Sigmoid colon (tissue), 7 donors: ENCODE data around the gene SAT1. TPM values are rescaled to one million over a fixed set of nuclear protein-coding genes. Genes with fewer than 3 reads are reported as not detected.

ENCODE experiments used
- DNase-seq: peaks from one replicate; pipeline ENCODE4 v3.0.0-alpha.2; 2019
- H3K27ac ChIP-seq, 4 donors: fragments of 200-600 bp; sonication (generic); one replicate each; pipeline ENCODE4 v1.5.1; 2016 to 2019; ENCODE audit warnings: mild to moderate bottlenecking in 1 of 4
- H3K27me3 ChIP-seq, 3 donors: fragments of 200-600 bp; sonication (generic); one replicate each; pipeline ENCODE4 v1.5.1; 2019; ENCODE audit warnings: mild to moderate bottlenecking in 1 of 3
- H3K36me3 ChIP-seq, 4 donors: fragments of 200-600 bp; sonication (generic); one replicate each; pipeline ENCODE4 v1.5.1; 2016 to 2019
- H3K4me1 ChIP-seq, 4 donors: fragments of 200-600 bp; sonication (generic); one replicate each; pipeline ENCODE4 v1.5.1; 2017 to 2019
- H3K4me3 ChIP-seq, 4 donors: fragments of 200-600 bp; sonication (generic); one replicate each; pipeline ENCODE4 v1.5.1; 2017 to 2019; ENCODE audit warnings: mild to moderate bottlenecking in 2 of 4, moderate library complexity in 1 of 4
- H3K9me3 ChIP-seq, 4 donors: fragments of 200-600 bp in 3 of 4; sonication (generic) in 3 of 4; one replicate each; pipeline versions ENCODE4 v1.5.1 to v1.6.1; 2013 to 2019
- EP300 ChIP-seq, 4 donors: sonication (generic); formaldehyde crosslinking; IDR thresholded peaks; one replicate each; pipeline ENCODE4 v1.6.1; 2017; ENCODE audit warnings: antibody characterized with exemption in 4 of 4
- POLR2A ChIP-seq, 2 donors: fragments of 450-650 bp; IDR thresholded peaks; one replicate each; pipeline ENCODE4 v1.6.1; 2016; ENCODE audit warnings: antibody characterized with exemption in 2 of 2, mild to moderate bottlenecking in 2 of 2, moderate library complexity in 2 of 2
- POLR2AphosphoS5 ChIP-seq, 4 donors: sonication (generic); formaldehyde crosslinking; IDR thresholded peaks; one replicate each; pipeline ENCODE4 v1.6.1; 2017; ENCODE audit warnings: antibody characterized with exemption in 4 of 4
- WGBS, 2 donors: extraction: QIAGEN DNeasy Blood & Tissue Kit; methylation state at CpG; one replicate each; pipeline ENCODE4 v1.1.7; 2013; 5-methylcytosine and 5-hydroxymethylcytosine counted together
- intact Hi-C: fragments of 100-400 bp; cut with DNase I; formaldehyde crosslinking; loops from one replicate; pipeline ENCODE4 v1.15.1; 2023
- polyA plus RNA-seq, 3 donors: library from polyadenylated mRNA; stranded (reverse); fragments of 200-250 nt; gene quantifications; one replicate each; pipeline ENCODE4 v1.2.3, GENCODE V29; 2013
- total RNA-seq, 4 donors: library from RNA; depleted of rRNA; stranded (reverse); fragments of >200 nt; gene quantifications; one replicate each; pipeline ENCODE4 v1.1.0, GENCODE V29; 2016
- TF ChIP-seq, protein P1 (sequence below), 4 experiments: fragments of 450-650 bp in 3 of 4; fragments of 200-600 bp in 1 of 4; IDR thresholded peaks; one replicate each; pipeline ENCODE4 v1.5.1; 2016 to 2019; ENCODE audit warnings: antibody characterized with exemption in 4 of 4, mild to moderate bottlenecking in 3 of 4, moderate library complexity in 2 of 4
- donor health status: healthy with polysubstance abuse.
- donor health status: Bipolar disorder and iron deficiency.
- donor health status: healthy.

SAT1 gene
- total and polyA plus RNA-seq, 7 donors, result 321 to 1,356 (median 371) TPM

- Histone ChIP-seq H3K27ac (no peak overlapping the region), H3K4me1 (no peaks in the 10 kb centered on the region), H3K4me3 (no peak overlapping the region), H3K36me3 (no peaks in the 10 kb centered on the region), H3K27me3 (no peaks in the 10 kb centered on the region), H3K9me3 (no peaks in the 10 kb centered on the region)
- no peak for TF ChIP-seq POLR2A (IDR thresholded peaks at IDR 0.05)
- TF ChIP-seq, protein P1, sequence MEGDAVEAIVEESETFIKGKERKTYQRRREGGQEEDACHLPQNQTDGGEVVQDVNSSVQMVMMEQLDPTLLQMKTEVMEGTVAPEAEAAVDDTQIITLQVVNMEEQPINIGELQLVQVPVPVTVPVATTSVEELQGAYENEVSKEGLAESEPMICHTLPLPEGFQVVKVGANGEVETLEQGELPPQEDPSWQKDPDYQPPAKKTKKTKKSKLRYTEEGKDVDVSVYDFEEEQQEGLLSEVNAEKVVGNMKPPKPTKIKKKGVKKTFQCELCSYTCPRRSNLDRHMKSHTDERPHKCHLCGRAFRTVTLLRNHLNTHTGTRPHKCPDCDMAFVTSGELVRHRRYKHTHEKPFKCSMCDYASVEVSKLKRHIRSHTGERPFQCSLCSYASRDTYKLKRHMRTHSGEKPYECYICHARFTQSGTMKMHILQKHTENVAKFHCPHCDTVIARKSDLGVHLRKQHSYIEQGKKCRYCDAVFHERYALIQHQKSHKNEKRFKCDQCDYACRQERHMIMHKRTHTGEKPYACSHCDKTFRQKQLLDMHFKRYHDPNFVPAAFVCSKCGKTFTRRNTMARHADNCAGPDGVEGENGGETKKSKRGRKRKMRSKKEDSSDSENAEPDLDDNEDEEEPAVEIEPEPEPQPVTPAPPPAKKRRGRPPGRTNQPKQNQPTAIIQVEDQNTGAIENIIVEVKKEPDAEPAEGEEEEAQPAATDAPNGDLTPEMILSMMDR (IDR thresholded peaks at IDR 0.05), result no peak
- TF ChIP-seq EP300 (IDR thresholded peaks at IDR 0.05), result no peak
- no peak for TF ChIP-seq POLR2AphosphoS5 (IDR thresholded peaks at IDR 0.05)
- no peak for DNase-seq
- WGBS, 2 donors, result 29 to 72% methylated on average over 6 of the region's 6 CpGs
- intact Hi-C loops, result no loop called here
These were observed 16.6 kb downstream of the SAT1 start for GRCh38 chrX:23799469-23800065.

DNA sequence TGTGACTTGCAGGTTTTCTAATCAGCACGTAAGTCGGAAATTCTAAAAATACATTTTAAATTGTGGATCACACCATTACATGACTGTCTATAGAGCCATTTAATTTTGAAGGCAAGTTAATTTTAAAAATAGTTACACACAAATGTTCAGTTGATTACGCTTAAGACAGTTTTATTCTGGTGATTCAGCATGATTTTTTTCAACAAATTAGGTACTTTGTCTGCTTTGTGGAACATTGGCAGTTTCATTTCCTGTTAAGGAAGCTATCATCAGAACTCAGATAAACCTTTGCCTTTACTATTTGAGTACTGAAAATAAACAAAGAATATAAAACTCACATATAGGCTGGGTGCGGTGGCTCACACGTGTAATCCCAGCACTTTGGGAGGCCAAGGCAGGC is 19.5 kb downstream of the SAT1 start:
- DNase-seq, result no peak
- WGBS, 2 donors, result 26 to 51% methylated on average over 5 of the region's 5 CpGs
- Histone ChIP-seq H3K4me3 (no peak overlapping the region), H3K36me3 (no peaks in the 10 kb centered on the region), H3K27me3 (no peaks in the 10 kb centered on the region), H3K4me1 (no peaks in the 10 kb centered on the region), H3K9me3 (no peaks in the 10 kb centered on the region), H3K27ac (peak overlapping the region in 1 of 4 donors; percentile 11)
- intact Hi-C loops, result no loop called here
- TF ChIP-seq POLR2A (IDR thresholded peaks at IDR 0.05) (no peak), POLR2AphosphoS5 (IDR thresholded peaks at IDR 0.05) (no peak), EP300 (IDR thresholded peaks at IDR 0.05) (no peak)
- TF ChIP-seq, protein P1 (IDR thresholded peaks at IDR 0.05), result no peak

DNA sequence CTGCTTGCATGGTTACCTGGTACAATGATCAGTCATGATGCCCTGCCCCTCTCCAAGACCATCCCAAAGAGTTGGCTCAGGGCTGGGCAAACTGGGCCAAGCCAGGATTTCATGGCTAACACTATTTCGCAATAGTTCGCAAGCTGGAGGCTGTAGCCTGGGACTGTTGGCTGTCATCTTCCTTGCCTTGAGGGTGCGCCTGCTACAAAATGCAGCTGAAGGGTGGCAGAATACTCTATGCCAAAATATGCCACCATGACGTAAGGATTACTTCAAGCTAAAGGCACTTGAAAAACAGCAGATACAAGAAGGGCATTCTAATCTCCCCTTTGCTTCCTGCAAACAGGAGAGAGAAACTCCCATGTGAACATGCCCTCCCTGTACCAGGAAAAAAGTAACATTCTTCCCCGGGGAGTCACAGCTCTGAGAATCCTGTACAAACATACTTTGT is 21.0 kb downstream of the SAT1 start:
- TF ChIP-seq EP300 (IDR thresholded peaks at IDR 0.05) (no peak), POLR2A (IDR thresholded peaks at IDR 0.05) (no peak), POLR2AphosphoS5 (IDR thresholded peaks at IDR 0.05) (no peak)
- TF ChIP-seq, protein P1 (IDR thresholded peaks at IDR 0.05), result no peak
- Histone ChIP-seq H3K4me1 (no peaks in the 10 kb centered on the region), H3K4me3 (no peak overlapping the region), H3K9me3 (no peaks in the 10 kb centered on the region), H3K36me3 (no peaks in the 10 kb centered on the region), H3K27ac (peak overlapping the region; percentile 11 to 31 (median 24)), H3K27me3 (no peaks in the 10 kb centered on the region)
- intact Hi-C loops, result no loop called here
- WGBS, 2 donors, result 20 to 65% methylated on average over 5 of the region's 5 CpGs
- peak; percentile 67 for DNase-seq

DNA sequence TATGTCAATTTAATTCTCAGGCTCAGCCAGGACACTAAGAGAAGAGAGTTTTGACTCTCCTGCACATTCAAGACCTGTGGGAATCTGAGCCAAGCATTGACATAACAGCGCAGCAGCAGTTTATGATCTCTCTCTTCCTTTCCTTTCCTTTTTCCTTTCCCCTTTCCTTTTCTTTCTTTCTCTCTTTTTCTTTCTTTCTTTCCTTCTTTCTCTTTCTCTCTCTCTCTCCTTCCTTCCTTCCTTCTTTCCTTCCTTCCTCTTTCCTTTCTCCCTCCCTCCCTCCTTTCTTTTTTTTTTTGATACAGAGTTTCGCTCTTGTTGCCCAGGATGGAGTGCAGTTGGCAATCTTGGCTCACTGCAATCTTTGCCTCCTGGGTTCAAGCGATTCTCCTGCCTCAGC is 21.6 kb downstream of the SAT1 start:
- Histone ChIP-seq H3K4me3 (no peak overlapping the region), H3K27me3 (no peaks in the 10 kb centered on the region), H3K9me3 (no peaks in the 10 kb centered on the region), H3K27ac (peak overlapping the region in 3 of 4 donors; percentile 11 to 31 (median 27)), H3K4me1 (no peaks in the 10 kb centered on the region), H3K36me3 (no peaks in the 10 kb centered on the region)
- TF ChIP-seq POLR2A (IDR thresholded peaks at IDR 0.05), result no peak
- TF ChIP-seq EP300 (IDR thresholded peaks at IDR 0.05), result no peak
- no peak for TF ChIP-seq POLR2AphosphoS5 (IDR thresholded peaks at IDR 0.05)
- TF ChIP-seq, protein P1 (IDR thresholded peaks at IDR 0.05), result no peak
- DNase-seq, result no peak
- WGBS, 2 donors, result 53 to 77% methylated on average over 3 of the region's 3 CpGs
- intact Hi-C loops, result no loop called here

DNA sequence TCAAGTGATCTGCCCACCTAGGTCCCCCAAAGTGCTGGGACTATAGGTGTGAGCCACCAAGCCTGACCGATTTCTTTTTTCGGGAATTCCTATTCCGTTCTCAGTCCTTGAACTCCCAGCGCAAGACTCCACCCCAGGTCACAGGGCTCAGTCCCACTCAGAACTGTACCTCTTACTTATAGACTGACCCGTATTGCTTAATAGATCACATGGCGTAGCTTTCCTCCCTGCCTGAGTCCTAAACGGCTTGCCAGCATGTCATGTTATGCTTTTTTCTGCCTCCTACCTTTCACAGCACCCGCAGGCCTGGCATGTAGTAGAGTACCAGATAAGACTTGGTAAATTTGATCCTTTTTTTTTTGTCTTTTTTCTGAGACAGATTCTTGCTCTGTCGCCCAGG is 22.4 kb downstream of the SAT1 start:
- WGBS, 2 donors, result 90% methylated on average over 9 of the region's 9 CpGs
- H3K4me1 ChIP-seq, result no peaks in the 10 kb centered on the region
- no peak for TF ChIP-seq EP300 (IDR thresholded peaks at IDR 0.05)
- TF ChIP-seq POLR2A (IDR thresholded peaks at IDR 0.05), result no peak
- TF ChIP-seq, protein P1 (IDR thresholded peaks at IDR 0.05), result no peak
- no peak for TF ChIP-seq POLR2AphosphoS5 (IDR thresholded peaks at IDR 0.05)
- no peak overlapping the region for H3K27ac ChIP-seq
- H3K4me3 ChIP-seq, result no peak overlapping the region
- H3K36me3 ChIP-seq, result no peaks in the 10 kb centered on the region
- no peaks in the 10 kb centered on the region for H3K9me3 ChIP-seq
- intact Hi-C loops, result no loop called here
- no peak for DNase-seq
- no peaks in the 10 kb centered on the region for H3K27me3 ChIP-seq
